Tibial nerve (tissue), 4 donors: ENCODE data around the gene CHRNA4. TPM values are rescaled to one million over a fixed set of nuclear protein-coding genes. Genes with fewer than 3 reads are reported as not detected.

Experiments used
- DNase-seq, 2 donors: peaks; one replicate each; pipeline ENCODE4 v3.0.0-alpha.2; 2019; ENCODE audit warnings: low spot score in 2 of 2
- H3K27ac ChIP-seq, 4 donors: fragments of 200-600 bp; sonication (generic) in 3 of 4; one replicate each; pipeline ENCODE4 v1.5.1; 2017 to 2019; ENCODE audit warnings: mild to moderate bottlenecking in 1 of 4
- H3K27me3 ChIP-seq, 2 donors: fragments of 200-600 bp; sonication (generic) in 1 of 2; one replicate each; pipeline versions ENCODE4 v1.5.1 to v1.6.0; 2017 to 2019
- H3K36me3 ChIP-seq, 3 donors: fragments of 200-600 bp; sonication (generic); one replicate each; pipeline ENCODE4 v1.5.1; 2018 to 2019
- H3K4me1 ChIP-seq, 4 donors: fragments of 200-600 bp; sonication (generic) in 3 of 4; one replicate each; pipeline ENCODE4 v1.5.1; 2017 to 2019
- H3K4me3 ChIP-seq, 4 donors: fragments of 200-600 bp; sonication (generic) in 3 of 4; one replicate each; pipeline ENCODE4 v1.5.1; 2017 to 2019; ENCODE audit warnings: mild to moderate bottlenecking in 1 of 4, moderate library complexity in 1 of 4
- H3K9me3 ChIP-seq, 4 donors: fragments of 200-600 bp; sonication (generic) in 3 of 4; one replicate each; pipeline ENCODE4 v1.5.1; 2017 to 2019
- CTCF ChIP-seq, 5 experiments: fragments of 200-600 bp in 3 of 5; fragments of 450-650 bp in 2 of 5; sonication (generic) in 3 of 5; IDR thresholded peaks; one replicate each; pipeline ENCODE4 v1.5.1; 2016 to 2019; ENCODE audit warnings: antibody characterized with exemption in 5 of 5, mild to moderate bottlenecking in 3 of 5, moderate library complexity in 2 of 5
- EP300 ChIP-seq, 2 donors: sonication (generic); formaldehyde crosslinking; IDR thresholded peaks; one replicate each; pipeline ENCODE4 v1.6.1; 2017; ENCODE audit warnings: antibody characterized with exemption in 2 of 2, mild to moderate bottlenecking in 1 of 2
- POLR2A ChIP-seq, 2 donors: fragments of 450-650 bp; IDR thresholded peaks; one replicate each; pipeline ENCODE4 v1.6.1; 2017; ENCODE audit warnings: antibody characterized with exemption in 2 of 2, mild to moderate bottlenecking in 2 of 2, moderate library complexity in 2 of 2
- WGBS, 2 donors: methylation state at CpG; one replicate each; pipeline ENCODE4 v1.1.5; 2018; 5-methylcytosine and 5-hydroxymethylcytosine counted together
- total RNA-seq, 4 donors: library from RNA; depleted of rRNA; stranded (reverse); fragments of >200 nt; gene quantifications; one replicate each; pipeline ENCODE4 v1.1.0, GENCODE V29; 2016

CHRNA4 gene
- total RNA-seq, 4 donors from 2014 or later: 0.20 to 1.5 TPM; not detected in 2

GRCh38 chr20:63313349-63314014, 47.7 kb downstream of the CHRNA4 start:
- Histone ChIP-seq H3K36me3 (no peaks in the 10 kb centered on the region), H3K9me3 (no peaks in the 10 kb centered on the region), H3K4me1 (peaks cover 0 to 6% (median 0%) of the 10 kb centered on the region in 4 donors), H3K27me3 (peaks cover 0 to 17% of the 10 kb centered on the region in 2 donors), H3K27ac (no peak overlapping the region), H3K4me3 (no peak overlapping the region)
- WGBS, 2 donors: 74 to 76% methylated on average over 15 to 22 of the region's 25 CpGs
- no peak for DNase-seq
- TF ChIP-seq POLR2A (IDR thresholded peaks at IDR 0.05): no peak

GRCh38 chr20:63312690-63313348, 48.3 kb downstream of the CHRNA4 start:
- WGBS, 2 donors: 68 to 69% methylated on average over 18 to 22 of the region's 22 CpGs
- no peak for TF ChIP-seq CTCF (IDR thresholded peaks at IDR 0.05)
- TF ChIP-seq EP300 (IDR thresholded peaks at IDR 0.05): no peak
- Histone ChIP-seq H3K4me3 (no peak overlapping the region), H3K9me3 (no peaks in the 10 kb centered on the region), H3K36me3 (no peaks in the 10 kb centered on the region), H3K4me1 (peaks cover 0 to 6% (median 0%) of the 10 kb centered on the region in 4 donors), H3K27me3 (peaks cover 0 to 24% of the 10 kb centered on the region in 2 donors), H3K27ac (no peak overlapping the region)
- DNase-seq: no peak

GRCh38 chr20:63312273-63312672, 48.9 kb downstream of the CHRNA4 start:
- Histone ChIP-seq H3K9me3 (no peaks in the 10 kb centered on the region), H3K4me1 (peaks cover 0 to 6% (median 0%) of the 10 kb centered on the region in 4 donors), H3K36me3 (no peaks in the 10 kb centered on the region), H3K27me3 (peaks cover 0 to 30% of the 10 kb centered on the region in 2 donors), H3K27ac (no peak overlapping the region), H3K4me3 (no peak overlapping the region)
- TF ChIP-seq CTCF (IDR thresholded peaks at IDR 0.05): no peak
- no peak for TF ChIP-seq EP300 (IDR thresholded peaks at IDR 0.05)
- TF ChIP-seq POLR2A (IDR thresholded peaks at IDR 0.05): no peak
- WGBS, 2 donors: 70% methylated on average over 8 of the region's 9 CpGs
- DNase-seq: no peak

- WGBS, 2 donors: 61 to 77% methylated on average over 8 to 17 of the region's 18 CpGs
- no peak for DNase-seq
- no peaks in the 10 kb centered on the region for H3K36me3 ChIP-seq
- peaks cover 0 to 34% of the 10 kb centered on the region in 2 donors for H3K27me3 ChIP-seq
- H3K27ac ChIP-seq: no peak overlapping the region
- peaks cover 0 to 6% (median 0%) of the 10 kb centered on the region in 4 donors for H3K4me1 ChIP-seq
- no peak for TF ChIP-seq EP300 (IDR thresholded peaks at IDR 0.05)
- TF ChIP-seq CTCF (IDR thresholded peaks at IDR 0.05): no peak
- no peak for TF ChIP-seq POLR2A (IDR thresholded peaks at IDR 0.05)
- no peaks in the 10 kb centered on the region for H3K9me3 ChIP-seq
- H3K4me3 ChIP-seq: no peak overlapping the region
Measured at GRCh38 chr20:63311833-63312243, 49.3 kb downstream of the CHRNA4 start.

GRCh38 chr20:63311186-63311832, 49.8 kb downstream of the CHRNA4 start:
- H3K9me3 ChIP-seq: no peaks in the 10 kb centered on the region
- 87% methylated on average over 25 to 28 of the region's 29 CpGs for WGBS, 2 donors
- TF ChIP-seq CTCF (IDR thresholded peaks at IDR 0.05) (no peak), POLR2A (IDR thresholded peaks at IDR 0.05) (no peak), EP300 (IDR thresholded peaks at IDR 0.05) (no peak)
- H3K4me1 ChIP-seq: peaks cover 0 to 6% (median 0%) of the 10 kb centered on the region in 4 donors
- H3K27me3 ChIP-seq: peaks cover 0 to 39% of the 10 kb centered on the region in 2 donors
- no peak overlapping the region for H3K27ac ChIP-seq
- no peaks in the 10 kb centered on the region for H3K36me3 ChIP-seq
- DNase-seq: no peak
- no peak overlapping the region for H3K4me3 ChIP-seq
